HG03025 (cell line): ENCODE measurements around the gene SEBOX.

Source experiments
- ATAC-seq: cut with Tn5 transposase; IDR thresholded peaks from one replicate; pipeline ENCODE4 v1.9.1; 2021; ENCODE audit warnings: mild to moderate bottlenecking, moderate library complexity; ENCODE audit not compliant: unreplicated experiment, low FRiP score

The SEBOX gene

DNA sequence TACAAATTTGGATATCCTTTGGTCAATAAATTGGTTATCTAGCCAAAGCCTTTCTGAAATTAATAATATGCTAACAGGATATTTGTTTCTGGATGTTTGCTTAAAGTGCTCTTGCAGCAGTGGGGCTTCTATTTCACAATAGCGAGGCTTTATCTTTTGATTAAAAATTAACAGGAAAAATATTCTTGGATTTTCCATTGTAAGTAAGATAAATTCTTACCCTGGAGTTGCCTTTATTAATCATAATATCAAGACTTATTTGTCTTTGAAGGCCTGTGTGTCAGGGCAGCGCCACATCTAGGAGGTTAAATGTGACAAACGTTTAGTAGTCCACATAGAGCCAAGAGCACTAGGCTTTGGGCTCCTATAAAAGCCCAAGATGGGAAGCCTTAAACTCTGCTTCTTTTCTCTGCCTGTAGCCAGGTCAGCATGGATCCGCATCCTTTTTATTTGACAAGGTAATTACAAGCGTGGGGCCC lies 40.7 kb downstream of the SEBOX start:
- ATAC-seq, result no peak

DNA sequence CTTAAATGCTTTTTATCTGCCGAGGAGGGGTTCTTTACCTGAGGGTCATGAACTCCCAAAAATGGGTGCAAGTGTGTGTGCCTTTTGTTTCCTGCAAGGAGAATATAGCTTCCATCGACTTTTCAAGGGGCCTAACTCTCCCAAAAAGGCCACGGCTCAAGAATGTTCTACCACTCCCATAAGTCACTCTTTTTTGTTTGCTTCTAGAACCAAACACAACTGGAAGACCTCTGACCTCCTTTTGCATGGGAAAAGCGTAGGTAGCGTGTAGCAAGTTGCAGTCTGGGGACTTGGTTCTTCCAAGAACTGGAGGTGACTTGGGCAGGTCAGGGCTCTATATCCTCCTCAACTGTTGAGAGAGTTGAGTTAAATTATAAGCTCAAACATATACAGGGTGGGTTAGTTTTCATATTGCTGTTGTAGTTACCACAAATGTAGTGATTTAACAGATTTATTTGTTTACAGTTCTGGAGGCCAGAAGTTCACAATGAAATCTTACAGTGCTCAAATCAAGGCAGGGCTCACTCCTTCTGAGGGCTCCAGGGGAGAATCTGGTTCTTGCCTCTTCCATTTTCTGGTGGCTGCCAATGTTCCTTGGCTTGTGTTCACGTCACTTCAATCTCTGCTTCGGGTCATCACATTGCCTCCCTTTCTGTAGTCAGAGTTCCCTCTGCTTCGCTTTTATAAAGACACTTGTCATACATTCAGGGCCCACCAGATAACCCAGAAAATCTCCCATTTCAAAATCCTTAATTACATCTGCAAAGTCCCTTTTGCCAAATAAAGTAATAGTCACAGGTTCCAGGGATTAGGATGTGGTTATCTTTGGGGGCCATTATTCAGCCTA lies 44.6 kb downstream of the SEBOX start:
- ATAC-seq, result no peak

DNA sequence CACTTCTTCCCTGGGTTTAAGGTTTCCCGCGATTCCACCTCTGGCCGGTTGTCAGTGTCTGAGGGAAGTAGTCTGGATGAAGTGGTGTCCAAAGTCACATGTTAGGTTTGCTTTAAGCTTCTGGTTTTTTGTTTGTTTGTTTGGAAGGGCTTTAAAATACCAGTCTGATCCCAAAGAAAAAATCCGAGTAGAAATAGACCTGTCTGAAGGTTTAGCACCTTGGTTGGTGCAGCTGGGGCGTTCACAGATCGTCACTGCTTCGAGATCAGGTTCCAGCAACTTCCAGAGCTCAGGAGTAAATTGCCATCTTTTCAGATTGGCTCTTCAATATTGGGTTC lies 45.4 kb downstream of the SEBOX start:
- no peak for ATAC-seq

DNA sequence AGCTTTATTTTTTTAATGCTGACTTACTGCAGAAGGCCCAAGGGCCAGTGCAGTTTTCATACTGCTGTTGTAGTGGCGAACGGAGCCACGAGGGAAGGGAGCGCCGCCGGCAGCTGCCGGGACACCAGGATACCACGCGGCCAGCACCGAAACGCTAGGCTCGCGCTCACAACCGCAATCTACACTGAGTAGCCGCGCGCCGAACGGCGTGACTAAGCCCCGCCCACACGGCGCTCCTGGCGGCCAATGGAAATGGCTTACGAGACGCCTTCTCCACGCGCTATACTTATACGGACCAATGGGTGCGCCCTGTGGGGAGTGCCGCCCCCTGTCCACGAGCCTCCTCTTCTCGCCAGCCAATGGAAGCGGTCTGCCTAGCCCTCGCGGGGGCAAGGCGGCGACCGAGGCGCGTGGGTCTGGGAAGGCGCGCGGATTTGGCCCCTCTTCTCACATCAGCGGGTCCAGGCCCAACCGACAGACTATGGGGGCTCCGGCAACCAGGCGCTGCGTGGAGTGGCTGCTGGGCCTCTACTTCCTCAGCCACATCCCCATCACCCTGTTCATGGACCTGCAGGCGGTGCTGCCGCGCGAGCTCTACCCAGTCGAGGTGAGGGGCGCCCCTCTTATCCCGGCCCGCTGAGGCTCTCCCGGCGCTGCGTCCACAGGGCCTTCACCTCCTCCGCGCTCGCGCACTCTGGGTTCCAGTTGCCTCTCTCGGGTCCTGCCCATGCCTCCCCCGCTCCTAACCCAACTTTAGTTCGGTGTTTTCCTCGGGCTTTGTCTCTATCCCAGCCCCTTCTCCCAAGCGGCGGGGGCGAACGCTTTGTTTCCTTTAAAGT lies 46.0 kb downstream of the SEBOX start, which contains the start of gene TMEM97:
TSS of gene TMEM97 (plus strand) at position 442 of the 839 bp plus-strand sequence. CDS start at position 482, 40 bp downstream.
- ATAC-seq, result peak; percentile 87

DNA sequence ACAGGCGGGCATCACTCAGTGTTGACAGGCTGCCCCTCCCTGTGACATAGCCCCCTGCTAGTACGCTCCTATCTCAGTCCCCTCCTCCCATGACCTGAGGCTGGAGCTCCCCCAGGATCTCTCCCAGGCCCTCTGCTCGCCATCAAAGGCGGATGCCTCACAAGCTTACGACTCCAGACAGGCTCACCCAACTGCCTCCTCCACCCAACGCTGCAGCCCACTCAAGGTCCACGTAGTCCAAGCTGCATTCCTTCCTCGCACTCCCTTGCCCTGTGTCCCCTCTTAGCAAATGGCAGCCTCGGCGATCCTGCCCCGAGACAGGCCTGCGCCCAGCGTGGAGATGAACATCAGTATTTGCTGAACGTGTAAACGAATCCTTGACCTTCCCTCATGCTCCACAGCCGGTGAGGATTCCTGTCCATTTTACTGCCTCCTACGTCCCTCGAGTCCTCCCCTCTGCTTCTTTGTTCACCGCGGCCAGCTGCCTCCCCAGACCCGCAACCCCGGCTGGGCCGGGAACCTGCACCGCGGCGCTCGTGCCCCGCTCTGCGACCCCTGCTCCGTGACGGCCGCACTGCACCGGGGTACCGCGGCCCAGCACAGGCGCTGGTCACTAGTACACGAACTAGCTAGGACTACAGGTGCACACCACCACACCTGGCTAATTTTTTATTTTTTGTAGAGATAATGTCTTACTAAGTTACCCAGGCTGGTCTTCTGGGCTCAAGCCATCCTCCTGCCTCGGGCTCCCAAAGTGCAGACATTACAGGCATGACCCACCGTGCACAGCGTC lies 46.8 kb downstream of the SEBOX start:
- ATAC-seq, result no peak

DNA sequence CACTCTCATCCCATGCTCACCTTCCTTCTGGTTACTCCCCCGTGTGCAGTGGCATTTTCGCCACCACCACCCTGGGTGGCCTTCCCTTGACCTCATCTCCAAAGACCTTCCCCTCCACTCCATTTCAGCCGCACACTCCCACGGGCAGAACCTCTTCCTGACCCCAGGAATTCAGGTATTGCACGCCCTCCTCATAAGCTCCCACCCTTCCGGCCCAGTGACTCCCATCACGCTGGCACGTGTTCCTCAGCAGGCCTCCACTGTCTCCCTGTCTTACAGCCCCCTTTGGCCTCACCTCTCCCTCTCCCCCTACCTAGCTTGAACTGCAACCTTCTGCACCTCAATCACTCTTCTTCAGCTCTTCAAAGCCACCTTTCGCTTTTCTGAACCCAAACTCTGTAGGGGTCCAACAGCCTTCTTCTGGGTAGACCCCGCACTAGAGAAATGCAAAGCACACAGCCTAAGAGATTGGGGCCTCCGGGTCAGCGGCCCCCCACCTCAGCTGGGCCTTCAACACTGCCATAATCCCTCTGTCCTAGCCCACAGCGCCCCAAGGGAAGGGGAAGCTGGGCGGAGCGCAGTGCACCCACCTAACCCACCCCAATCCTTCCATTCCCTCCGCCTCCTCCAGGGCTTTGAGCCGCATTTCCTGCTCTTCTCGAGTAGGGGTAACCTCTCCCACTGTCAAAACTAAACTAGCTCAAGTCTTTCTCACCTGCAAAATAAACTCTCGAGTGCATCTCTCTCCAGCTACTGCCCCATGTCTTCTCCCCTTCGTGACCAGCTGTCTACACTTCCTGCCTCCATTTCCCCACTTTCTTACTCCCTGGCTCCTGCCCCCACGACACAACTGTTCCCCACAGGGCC lies 47.7 kb downstream of the SEBOX start:
- no peak for ATAC-seq

DNA sequence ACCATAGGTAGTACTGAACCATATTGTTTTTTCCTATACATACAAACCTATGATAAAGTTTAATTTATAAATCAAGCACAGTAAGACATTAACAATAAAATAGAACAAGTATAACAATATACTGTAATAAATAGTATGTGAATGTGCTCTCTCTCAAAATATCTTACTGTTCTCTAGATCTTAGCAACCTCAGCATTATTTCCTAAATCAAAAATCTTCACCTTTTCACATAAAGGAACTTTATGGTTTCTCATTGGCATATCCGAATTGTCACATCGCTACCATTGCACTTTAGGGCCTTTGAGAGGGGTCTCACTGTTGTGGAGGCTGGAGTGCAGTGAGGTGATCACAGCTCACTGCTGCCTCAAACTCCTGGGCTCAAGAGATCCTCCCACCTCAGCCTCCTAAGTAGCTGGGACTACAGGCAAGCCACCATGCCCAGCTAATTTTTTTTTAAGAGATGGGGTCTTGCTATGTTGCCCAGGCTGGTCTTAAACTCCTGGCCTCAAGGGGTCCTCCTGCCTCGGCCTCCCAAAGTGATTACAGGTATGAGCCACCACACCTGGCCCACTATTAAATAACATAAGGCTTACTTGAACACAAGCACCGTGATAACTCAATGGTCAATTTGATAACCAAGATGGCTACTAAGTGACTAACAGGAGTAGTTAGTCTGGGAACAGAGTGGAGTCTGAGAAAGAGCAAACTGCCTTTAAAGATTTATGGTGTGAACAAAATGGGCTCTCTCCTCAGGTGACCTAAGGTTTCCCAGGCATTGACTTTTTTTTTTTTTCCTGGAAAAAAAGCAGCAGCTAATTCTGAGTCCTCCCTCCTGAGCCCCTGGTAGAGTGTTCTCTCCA lies 48.9 kb downstream of the SEBOX start:
- no peak for ATAC-seq

DNA sequence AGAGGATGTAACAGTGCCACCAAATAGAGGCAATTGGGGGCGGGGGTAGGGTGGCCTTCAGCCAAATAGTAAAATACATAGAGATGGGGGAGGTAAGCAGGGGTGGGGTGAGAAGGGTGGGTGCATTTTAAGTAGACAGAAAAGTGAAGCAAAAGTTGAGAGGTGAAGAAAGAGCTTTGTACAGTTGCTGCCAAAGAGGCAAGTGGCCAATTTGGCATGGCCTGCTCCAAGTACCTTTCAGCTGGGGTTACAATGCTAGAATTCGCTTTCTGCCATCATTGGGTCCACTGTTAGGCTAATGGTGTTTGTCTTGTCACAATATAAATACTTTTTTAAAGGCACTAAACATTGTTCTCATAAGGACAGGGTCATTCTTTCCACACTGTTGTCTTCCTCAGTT lies 51.2 kb downstream of the SEBOX start:
- ATAC-seq, result no peak
